GM19452 (cell line): ENCODE data around the gene ZNF230.

ENCODE experiments used
- ATAC-seq: cut with Tn5 transposase; IDR thresholded peaks from one replicate; pipeline ENCODE4 v1.9.1; 2021; ENCODE audit not compliant: unreplicated experiment

Gene ZNF230

DNA sequence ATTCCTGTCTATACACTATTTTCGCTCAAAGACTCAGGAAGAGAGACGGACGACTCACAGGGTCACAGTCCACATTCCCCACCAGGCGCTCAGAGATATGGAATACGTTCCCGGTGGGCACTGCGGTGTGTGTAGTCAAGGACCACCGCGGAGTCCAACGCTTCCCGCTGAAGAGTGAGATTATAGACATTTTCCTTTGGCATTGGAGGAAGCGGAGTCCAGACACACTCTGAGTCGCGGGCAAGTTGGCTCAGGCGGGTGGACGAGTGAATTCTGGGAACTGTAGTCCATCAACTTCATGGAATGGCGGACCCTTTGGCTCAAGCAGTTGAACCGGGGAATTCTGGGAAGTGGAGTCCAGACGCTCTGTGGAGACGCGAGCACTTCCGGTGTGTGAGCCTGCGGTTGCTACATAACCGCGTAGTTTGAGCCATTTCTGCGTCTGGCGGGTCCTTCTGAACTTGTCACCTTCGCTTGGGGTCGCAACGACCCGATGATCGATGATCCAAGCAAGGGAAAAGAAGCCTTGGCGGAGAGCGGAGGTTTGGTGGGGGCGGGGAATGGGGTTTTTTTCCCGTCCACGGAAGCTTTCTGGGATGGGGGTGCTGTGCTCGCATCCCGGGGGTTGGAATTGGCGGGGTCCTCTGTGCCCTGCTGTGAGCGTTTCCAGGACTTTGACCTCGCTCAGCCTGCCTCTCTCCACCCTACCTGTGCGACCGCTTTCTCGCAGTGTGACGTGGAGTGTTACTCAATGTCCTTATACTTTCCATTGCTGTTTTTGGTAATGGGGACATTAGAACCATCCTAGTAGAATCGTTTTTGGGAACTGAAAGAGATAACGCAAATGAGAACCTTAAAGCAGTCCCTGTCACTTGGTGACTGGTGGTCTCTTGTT lies at the start of gene ZNF230:
ZNF230 (plus strand) TSS at position 392 of the 895 bp plus-strand sequence. CDS start 4,122 bp downstream, outside the sequence.
- ATAC-seq: peak; percentile 86

DNA sequence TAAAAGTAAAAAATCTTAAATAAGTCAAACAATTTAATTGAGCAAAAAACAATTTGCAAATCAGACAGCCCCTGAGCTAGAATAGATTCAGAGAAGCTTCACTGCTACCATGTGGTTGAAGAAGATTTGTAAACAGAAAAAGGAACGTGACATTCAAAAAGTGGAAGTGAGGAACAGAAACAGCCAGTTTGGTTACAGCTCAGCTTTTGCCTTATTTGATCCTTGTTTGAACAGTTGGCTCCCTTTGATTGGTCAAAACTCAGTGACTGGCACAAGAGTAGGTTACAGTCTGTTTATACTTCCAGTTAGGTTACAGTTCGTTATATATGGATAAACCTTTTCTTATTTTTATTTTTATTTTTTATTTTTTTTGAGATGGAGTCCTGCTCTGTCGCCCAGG lies 45.9 kb upstream of the ZNF230 start:
- ATAC-seq: no peak

DNA sequence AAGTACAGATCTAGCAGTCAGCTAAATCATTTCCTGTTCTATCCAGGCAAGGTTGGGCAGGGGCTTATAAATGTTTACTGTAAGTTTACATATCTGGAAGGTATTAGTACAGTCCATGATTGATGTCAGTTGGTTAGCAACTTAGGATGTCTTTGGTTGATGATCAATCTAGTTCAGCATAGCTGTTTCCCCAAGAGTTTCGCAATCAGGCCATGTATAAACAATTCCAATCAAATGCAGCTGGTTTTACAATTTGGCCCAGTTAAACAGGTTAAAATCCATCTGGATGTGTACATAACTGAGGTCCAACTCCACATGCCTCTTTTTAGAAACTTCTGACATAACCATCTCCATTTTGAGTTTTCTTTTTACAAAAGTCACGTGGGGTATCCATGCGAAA lies 44.9 kb upstream of the ZNF230 start:
- no peak for ATAC-seq

DNA sequence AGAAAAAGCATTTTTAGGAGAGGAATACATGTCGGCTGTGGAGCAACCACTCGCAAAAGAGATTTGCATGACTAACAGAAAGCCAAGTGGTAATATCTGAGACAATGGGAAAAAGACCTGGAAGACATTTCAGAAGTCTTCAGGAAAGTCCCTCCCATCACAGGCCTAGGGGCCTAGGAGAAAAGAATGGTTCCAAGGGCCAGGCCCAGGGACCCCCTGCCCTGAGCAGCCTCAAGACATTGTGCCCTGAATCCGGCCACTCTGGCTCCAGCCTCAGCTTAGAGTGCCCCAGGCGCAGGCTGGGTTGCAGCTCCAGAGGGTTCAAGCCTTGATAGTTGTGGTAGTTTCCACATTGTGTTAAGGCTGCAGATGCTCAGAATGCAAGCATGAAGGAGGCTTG lies 42.3 kb upstream of the ZNF230 start:
- ATAC-seq: no peak

DNA sequence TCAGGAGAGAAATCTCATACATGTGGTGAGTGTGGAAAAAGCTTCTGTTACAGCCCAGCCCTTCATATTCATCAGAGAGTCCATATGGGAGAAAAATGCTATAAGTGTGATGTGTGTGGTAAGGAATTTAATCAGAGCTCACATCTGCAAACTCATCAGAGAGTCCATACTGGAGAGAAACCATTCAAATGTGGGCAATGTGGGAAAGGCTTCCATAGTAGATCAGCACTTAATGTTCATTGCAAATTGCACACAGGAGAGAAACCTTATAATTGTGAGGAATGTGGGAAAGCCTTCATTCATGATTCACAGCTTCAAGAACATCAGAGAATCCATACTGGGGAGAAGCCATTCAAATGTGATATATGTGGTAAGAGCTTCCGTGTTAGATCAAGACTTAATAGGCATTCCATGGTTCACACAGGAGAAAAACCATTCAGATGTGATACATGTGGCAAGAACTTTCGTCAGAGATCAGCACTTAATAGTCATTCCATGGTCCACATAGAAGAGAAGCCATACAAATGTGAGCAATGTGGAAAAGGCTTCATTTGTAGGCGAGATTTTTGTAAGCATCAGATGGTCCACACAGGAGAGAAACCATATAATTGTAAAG lies 36.6 kb upstream of the ZNF230 start:
- ATAC-seq: no peak

DNA sequence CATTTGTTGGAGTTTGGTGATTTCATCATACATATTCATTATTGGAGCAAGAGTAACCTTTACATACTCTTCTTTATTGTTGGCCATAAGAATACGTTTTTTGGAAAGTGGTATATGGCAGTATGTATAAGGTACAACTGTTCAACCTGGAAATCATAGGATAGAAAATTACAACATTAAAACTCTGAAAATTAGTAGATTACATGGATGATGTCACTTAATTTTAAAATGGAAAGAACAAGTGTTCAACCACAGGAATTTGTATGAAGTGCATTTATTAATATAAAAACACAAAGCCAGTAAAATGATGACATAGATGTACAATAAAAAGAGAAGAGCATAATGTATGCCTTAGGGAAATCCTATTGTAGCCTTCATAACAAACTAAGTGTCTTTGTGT lies 26.0 kb upstream of the ZNF230 start:
- no peak for ATAC-seq

DNA sequence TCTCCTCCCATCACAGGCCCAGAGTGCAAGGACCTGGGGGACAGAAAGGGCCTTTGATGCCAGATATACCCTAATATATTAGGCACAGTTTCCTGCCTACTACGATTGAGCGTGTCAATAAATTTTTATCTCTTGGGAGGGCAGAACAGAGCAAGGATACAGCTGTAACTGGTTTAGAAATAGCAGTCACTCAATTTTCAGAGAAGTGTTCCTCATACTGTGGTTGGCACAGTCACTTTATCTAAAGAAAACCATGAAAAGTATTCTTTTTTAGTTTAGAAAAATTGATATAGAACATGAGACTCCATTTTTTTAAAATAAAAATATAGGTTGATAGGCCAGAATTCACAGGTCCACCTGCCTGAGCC lies 19.2 kb upstream of the ZNF230 start:
- ATAC-seq: peak; percentile 27

DNA sequence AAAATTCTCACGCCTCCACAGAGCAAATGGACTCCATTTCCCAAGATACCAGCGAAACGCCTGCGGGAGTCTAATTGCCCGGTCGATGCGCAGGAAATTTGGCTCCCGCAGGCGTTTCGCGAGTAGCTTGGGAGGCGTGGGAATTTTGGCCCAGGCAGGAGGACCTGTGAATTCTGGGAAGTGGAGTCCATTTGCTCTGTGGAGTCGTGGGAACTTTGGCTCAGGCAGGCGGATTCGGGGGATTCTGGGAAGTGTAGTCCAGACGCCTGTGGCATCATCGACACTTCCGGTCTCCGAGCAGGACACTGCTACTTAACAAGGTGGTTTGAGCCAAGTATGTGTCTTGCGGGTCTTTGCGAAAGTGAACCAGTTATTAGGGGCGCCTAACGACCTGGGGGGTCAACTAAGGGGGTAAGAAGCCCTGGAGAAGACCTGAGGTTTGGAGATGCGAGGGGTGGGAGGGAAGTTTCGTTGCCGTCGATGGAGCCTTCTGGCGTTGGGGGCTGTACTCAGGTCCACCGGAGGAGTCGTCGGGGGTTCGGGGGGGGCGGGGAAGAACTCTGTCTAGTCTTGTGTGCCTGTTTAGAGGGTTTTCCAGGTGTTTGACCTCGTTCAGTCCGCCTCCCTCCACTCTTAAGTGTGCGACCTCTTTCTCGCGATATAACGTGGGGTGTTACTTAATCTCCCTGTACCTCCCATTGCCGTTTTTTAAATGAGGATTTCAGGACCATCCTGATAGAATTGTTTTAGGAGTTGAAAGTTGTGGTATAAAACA lies 18.7 kb upstream of the ZNF230 start, which contains the start of gene ZNF155:
ZNF155 (plus strand) TSS at position 277 of the 775 bp plus-strand sequence. CDS start 4,356 bp downstream, outside the sequence.
- ATAC-seq: peak; percentile 84

DNA sequence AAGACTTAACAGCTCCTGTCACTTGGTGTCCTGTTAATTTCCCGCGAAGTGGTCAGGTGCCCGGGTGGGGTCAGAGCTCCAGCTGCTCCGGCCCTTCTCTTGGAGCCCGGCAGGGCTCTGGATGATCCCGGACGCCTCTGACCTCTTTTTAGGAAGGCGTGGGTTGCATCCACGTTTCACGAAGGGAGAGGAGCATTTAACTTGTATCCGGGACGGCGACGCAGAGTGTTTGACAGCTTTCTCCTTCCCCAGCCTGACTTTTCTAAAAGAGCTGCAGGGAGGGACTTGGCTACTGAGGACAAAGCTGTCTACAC lies 18.1 kb upstream of the ZNF230 start:
- ATAC-seq: no peak

DNA sequence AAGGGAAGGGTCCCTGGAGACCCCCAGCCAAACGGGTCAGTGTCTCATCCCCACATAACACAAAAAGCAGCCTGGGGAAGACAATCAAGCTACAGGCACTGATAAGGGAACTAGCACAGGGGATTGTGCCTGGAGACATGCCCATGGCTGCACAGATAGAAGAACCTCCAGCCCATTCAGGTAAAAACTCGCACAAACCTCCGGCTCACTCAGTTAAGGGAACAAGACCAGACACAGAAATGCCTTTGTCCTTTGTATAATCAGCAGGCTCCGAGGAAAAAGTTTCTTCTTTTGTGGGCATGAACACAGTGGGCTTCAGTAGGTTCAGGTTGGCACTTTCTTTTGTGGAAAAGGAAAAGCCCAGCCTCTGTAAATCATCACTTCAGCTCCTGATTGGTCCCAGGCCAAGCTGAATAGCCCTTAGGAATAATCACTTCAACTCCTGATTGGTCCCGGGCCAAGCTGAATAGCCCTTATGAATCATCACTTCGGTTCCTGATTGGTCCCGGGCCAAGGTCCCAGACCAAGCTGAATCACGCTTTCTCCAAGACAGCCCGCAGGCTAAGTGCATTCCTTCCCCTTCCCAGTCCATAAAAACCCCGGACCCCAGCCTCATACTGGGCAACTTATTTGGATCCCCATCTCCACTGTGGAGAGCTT lies 5.0 kb upstream of the ZNF230 start:
- no peak for ATAC-seq

DNA sequence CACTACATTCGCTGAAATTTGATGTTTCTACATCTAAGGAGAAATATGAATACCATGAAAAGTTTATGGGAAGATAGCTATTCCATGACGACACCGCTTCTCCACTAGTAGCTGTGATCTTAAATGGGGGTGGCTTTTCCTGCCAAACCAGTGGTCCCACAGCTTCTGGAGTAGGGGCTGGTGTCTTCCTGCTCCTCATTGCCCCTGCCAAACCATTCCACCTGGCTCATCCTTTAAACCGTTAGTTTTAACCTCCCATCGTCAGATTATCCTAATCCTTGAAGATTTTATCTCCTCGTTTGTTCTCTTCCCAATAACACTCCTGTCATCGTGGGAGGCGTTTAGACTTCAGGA lies 568 bp upstream of the ZNF230 start:
- ATAC-seq: no peak

DNA sequence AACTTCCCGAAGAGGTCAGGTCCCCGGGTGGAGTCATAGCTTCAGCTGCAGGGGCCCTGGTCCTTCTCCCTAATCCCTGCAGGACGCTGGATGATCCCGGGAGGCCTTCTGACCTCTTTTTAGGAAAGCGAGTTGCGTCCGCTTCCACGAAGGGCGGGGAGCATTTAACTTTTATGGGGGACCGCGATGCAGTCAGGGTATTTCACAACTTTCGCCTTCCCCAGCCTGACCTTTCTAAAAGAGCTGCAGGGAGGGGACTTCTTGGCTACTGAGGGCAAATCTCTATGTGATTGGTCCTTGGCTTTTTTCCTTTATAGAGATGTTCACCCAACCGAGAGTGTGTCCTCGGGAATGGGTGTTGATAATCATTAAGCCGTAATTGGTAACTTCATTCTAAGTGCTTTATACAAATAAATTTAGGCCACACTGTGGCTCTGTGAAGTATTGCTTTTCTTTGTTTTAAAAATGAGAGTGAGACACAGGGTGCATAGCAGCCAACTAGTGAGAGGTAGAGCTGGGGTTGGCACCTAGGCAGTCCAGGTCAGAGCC lies 778 bp downstream of the ZNF230 start:
- ATAC-seq: no peak

DNA sequence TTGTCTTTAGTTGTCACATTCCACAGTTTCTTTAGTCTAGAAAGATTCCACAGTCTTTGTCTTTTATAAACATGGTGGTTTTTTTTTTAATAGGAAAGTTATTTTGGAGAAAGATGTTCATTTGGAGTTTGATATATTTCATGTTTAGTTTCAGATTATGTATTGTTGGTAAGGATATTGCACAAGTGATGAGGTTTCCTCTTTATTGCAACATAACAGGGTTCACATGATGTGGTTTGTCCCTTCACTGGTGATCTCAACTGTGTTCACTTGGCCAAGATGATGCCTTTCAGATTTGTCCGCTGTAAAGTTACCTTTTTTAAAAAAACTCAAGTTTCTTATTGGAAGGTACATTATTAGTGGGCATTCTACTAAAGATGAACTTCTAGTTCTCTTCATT lies 3.2 kb downstream of the ZNF230 start:
- no peak for ATAC-seq

DNA sequence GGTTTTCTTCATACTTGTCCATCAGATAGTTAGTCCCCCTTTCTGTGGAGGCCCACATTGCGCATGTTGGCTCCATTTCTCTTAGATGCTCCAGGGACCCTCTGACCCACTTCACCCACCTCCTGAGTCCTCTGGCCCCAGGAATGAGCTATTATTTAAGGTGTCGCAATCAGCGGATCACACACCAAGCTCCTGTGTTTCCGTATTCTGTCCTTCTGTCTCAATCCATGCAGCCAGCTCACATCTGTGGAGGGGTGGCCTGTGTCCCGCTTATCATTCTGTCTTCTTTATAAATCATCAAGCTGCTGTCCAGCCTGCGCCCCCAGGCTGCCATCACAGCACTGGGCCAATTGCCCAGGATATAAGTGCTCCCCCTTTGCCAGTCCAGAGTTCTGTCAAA lies 4.7 kb downstream of the ZNF230 start:
- no peak for ATAC-seq

DNA sequence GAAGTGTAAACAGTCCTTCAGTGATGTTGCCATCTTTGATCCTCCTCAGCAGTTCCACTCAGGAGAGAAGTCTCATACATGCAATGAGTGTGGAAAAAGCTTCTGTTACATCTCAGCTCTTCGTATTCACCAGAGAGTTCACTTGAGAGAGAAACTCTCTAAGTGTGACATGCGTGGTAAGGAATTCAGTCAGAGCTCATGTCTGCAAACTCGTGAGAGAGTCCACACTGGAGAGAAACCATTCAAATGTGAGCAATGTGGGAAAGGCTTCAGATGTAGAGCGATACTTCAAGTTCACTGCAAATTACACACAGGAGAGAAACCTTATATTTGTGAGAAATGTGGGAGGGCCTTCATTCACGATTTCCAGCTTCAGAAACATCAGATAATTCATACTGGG lies 7.7 kb downstream of the ZNF230 start:
- ATAC-seq: no peak

DNA sequence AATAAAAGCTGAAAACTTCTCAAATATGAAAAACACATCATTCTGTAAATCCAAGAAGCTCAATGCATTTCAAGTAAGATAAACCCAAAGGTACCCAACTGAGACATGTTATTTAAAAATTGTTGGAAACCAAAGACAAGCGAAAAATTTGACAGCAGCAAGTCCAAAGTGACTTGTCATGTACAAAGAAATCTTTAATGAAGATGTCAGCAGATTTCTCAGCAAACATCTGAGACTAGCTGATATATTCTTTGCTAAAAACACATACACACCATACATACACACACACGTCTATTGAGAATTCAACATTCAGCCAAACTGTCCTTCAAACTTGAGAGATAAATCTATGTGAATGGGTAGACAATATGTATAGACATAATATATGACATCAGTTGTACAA lies 16.7 kb downstream of the ZNF230 start:
- ATAC-seq: no peak

DNA sequence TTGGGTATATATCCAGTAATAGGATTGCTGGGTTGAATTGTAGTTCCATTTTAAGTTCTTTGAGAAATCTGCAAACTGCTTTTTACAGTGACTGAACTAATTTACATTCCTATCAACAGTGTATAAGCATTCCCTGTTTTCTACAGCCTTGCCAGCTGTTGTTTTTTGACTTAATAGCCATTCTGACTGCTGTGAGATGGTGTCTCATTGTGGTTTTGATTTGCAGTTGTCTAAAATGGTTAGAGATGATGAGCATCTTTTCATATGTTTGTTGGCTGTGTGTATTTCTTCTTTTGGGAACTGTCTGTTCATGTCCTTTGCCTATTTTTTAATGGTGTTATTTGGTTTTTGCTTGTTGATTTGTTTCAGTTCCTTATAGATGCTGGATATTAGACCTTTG lies 18.5 kb downstream of the ZNF230 start:
- ATAC-seq: no peak

DNA sequence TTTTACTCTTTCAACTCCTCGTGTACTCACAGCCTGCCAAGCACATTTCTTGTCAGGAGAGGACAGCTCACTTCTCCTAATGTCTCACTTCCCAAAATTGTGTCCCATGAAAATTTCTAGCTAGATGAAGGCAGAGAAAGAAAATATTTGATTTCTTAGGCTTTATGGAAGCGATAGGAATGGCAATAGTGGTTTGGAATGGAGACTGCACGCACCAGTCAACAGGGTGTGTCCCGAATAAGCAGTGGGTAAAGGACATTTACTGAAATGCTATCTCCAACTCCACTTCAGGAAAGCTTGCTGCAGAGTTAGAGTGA lies 22.1 kb downstream of the ZNF230 start:
- no peak for ATAC-seq

DNA sequence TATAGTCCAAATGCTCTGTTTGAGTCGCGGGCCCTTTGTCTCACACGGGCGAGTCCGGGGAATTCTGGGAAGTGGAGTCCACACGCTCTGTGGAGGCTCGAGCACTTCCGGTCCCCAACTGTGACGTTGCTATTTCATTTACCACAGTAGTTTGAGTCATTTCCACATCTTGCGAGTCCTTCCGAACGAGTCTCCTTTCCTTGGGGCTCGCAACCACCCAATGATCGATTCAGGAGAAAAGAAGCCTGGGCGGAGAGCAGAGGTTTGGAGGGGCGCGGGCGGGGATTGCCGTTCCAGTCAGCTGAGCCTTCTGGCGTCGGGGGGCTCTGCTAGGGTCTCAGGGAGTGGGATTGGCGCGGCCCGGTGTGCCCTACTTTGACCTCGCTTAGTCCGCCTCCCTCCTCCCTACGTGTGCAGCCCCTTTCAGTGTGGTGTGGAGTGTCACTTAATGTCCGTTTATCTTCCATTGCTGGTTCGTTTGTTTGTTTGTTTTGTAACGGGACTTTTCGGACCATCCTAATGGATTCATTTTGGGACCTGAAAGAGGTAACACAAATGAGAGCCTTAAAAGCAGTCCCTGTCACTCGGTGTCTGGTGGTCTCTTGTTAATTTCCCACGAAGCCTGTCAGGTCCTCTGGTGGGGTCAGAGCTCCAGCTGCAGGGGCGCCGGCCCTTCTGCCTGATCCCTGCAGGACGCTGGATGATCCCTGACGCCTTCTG lies 22.6 kb downstream of the ZNF230 start, which contains the start of gene ZNF222:
ZNF222 (plus strand) TSS at position 163 of the 720 bp plus-strand sequence; CDS start at position 221, 58 bp downstream.
- ATAC-seq: peak; percentile 97

DNA sequence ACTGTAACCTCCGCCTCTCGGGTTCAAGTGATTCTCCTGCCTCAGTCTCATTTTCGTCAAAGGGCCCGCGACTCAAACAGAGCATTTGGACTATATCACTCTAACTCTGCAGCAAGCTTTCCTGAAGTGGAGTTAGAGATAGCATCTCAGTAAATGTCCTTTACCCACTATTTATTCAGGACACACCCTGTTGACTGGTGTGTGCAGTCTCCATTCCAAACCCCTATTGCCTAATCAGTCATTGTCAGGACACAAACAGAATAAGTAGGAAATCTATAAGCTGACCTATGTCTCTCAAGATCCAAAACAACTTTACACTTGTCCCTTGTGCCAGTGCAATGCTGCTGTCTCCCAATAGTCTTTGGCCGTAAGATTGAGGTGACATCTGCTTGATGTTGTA lies 23.9 kb downstream of the ZNF230 start:
- ATAC-seq: no peak
